PC-3 (cell line): ENCODE results near the gene BMP7. TPM values are rescaled to one million over a fixed set of nuclear protein-coding genes. Genes with fewer than 3 reads are reported as not detected.

Source experiments
- ATAC-seq: fragments of 200-7000 bp; cut with Tn5 transposase; 2 replicates; pipeline ENCODE4 v1.9.1; 2020; ENCODE audit warnings: mild to moderate bottlenecking, moderate library complexity
- BruUV-seq: library from RNA; stranded (reverse); fragments of 400-500 nt; replicated peaks from 2 replicates; lab custom pipeline; 2021; lab: Mats Ljungman, UMichigan
- CTCF ChIA-PET: fragments of 300-600 bp; sonication (Branson Sonifier 250); formaldehyde crosslinking; loops from one replicate; lab custom pipeline; 2022; ENCODE audit warnings: antibody characterized with exemption; lab: Charles Lee
- POLR2A ChIA-PET: fragments of 300-600 bp; sonication (Branson Sonifier 250); formaldehyde crosslinking; loops from one replicate; lab custom pipeline; 2022; ENCODE audit warnings: antibody characterized with exemption; ENCODE audit not compliant: unreplicated experiment; lab: Charles Lee
- DNase-seq: peaks from one replicate; pipeline ENCODE4 v3.0.0-alpha.2; 2015
- H2AFZ ChIP-seq: fragments of 300-600 bp; sonication (generic); 2 replicates; pipeline ENCODE4 v1.6.0; 2016; ENCODE audit warnings: antibody characterized with exemption, low read length
- H3F3A ChIP-seq: fragments of 300-600 bp; sonication (generic); one replicate; pipeline ENCODE4 v1.6.0; 2017; ENCODE audit warnings: antibody characterized with exemption, low read length, control low read depth, mild to moderate bottlenecking; ENCODE audit not compliant: unreplicated experiment
- H3K27ac ChIP-seq: fragments of 300-600 bp; sonication (generic); 2 replicates; pipeline ENCODE4 v1.5.1; 2016; ENCODE audit warnings: mild to moderate bottlenecking, low read length
- H3K27me3 ChIP-seq: fragments of 300-600 bp; sonication (generic); 2 replicates; pipeline ENCODE4 v1.6.1; 2016; ENCODE audit warnings: low read length, mixed read lengths
- H3K36me3 ChIP-seq: fragments of 300-600 bp; sonication (generic); 2 replicates; pipeline ENCODE4 v1.6.1; 2016; ENCODE audit warnings: low read depth, mixed run types, low read length, mixed read lengths
- H3K4me1 ChIP-seq: fragments of 300-600 bp; sonication (generic); 2 replicates; pipeline ENCODE4 v1.5.1; 2016; ENCODE audit warnings: low read length; ENCODE audit not compliant: insufficient read depth
- H3K4me2 ChIP-seq: fragments of 300-600 bp; sonication (generic); 2 replicates; pipeline ENCODE4 v1.6.0; 2016; ENCODE audit warnings: low read length
- H3K4me3 ChIP-seq: fragments of 300-600 bp; sonication (generic); 2 replicates; pipeline ENCODE4 v1.5.1; 2016; ENCODE audit warnings: mild to moderate bottlenecking, low read length, mixed read lengths
- H3K79me2 ChIP-seq: fragments of 300-600 bp; sonication (generic); 2 replicates; pipeline ENCODE4 v1.6.1; 2017; ENCODE audit warnings: low read length, mixed read lengths
- H3K9ac ChIP-seq: fragments of 300-600 bp; sonication (generic); 2 replicates; pipeline ENCODE4 v1.6.0; 2016; ENCODE audit warnings: mild to moderate bottlenecking, low read length
- H3K9me2 ChIP-seq: fragments of 300-600 bp; sonication (generic); replicated peaks from 2 replicates; pipeline ENCODE4 v1.6.1; 2016; ENCODE audit warnings: mixed run types, low read length, mixed read lengths
- H3K9me3 ChIP-seq: fragments of 300-600 bp; sonication (generic); 2 replicates; pipeline ENCODE4 v1.6.1; 2016; ENCODE audit warnings: low read length, mixed read lengths
- H4K20me1 ChIP-seq: fragments of 300-600 bp; sonication (generic); 2 replicates; pipeline ENCODE4 v1.6.1; 2016; ENCODE audit warnings: low read length, mixed read lengths
- CTCF ChIP-seq: fragments of 300-600 bp; sonication (generic); conservative IDR thresholded peaks from 2 replicates; pipeline ENCODE4 v1.5.1; 2017; ENCODE audit warnings: antibody characterized with exemption, low read depth, mild to moderate bottlenecking, low read length
- EZH2 ChIP-seq: fragments of 300-600 bp; sonication (generic); IDR thresholded peaks from one replicate; pipeline ENCODE4 v1.6.1; 2017; ENCODE audit warnings: antibody characterized with exemption, mild to moderate bottlenecking, low read length; ENCODE audit not compliant: unreplicated experiment
- EZH2phosphoT487 ChIP-seq: fragments of 300-600 bp; sonication (generic); IDR thresholded peaks from 2 replicates; pipeline ENCODE4 v1.6.1; 2018; ENCODE audit warnings: mild to moderate bottlenecking, antibody characterized with exemption, low read length, borderline replicate concordance
- intact Hi-C: fragments of 100-400 bp; cut with micrococcal nuclease; formaldehyde crosslinking; loops from 2 replicates; pipeline ENCODE4 v1.9.0; 2023
- total RNA-seq: library from RNA; depleted of rRNA; stranded (reverse); fragments of >200 nt; gene quantifications from 2 replicates; pipeline ENCODE4 v1.2.3, GENCODE V29; 2014

BMP7 gene
- total RNA-seq, 1 experiment from 2014 or later: not detected

- Histone ChIP-seq H3K4me1 (no peaks in the 10 kb centered on the region), H3F3A (no peaks in the 10 kb centered on the region), H3K79me2 (no peaks in the 10 kb centered on the region), H3K27me3 (peaks cover 90% of the 10 kb centered on the region), H3K36me3 (no peaks in the 10 kb centered on the region), H3K4me2 (no peak overlapping the region), H3K9ac (no peak overlapping the region), H3K4me3 (no peak overlapping the region), H4K20me1 (no peaks in the 10 kb centered on the region), H3K9me2 (no peaks in the 10 kb centered on the region), H3K9me3 (no peaks in the 10 kb centered on the region), H2AFZ (no peak overlapping the region), H3K27ac (no peak overlapping the region)
- intact Hi-C loops: no loop called here
- POLR2A ChIA-PET: interaction anchor here (0.6 kb wide), 1 partner anchor 383 kb away, joined by 3 read pairs; no protein-coding TSS in a partner anchor
- CTCF ChIA-PET: no interaction called here
- no peak for ATAC-seq
- no peak for DNase-seq
- no TSS peak for BruUV-seq
- TF ChIP-seq EZH2phosphoT487 (no peak), CTCF (no peak), EZH2 (no peak)
Observed at GRCh38 chr20:57150559-57150958, 115.9 kb downstream of the BMP7 start.

- Histone ChIP-seq H3K9ac (no peak overlapping the region), H3K4me2 (no peak overlapping the region), H3K4me3 (no peak overlapping the region), H3K27me3 (peaks cover 97% of the 10 kb centered on the region), H4K20me1 (no peaks in the 10 kb centered on the region), H3K9me3 (no peaks in the 10 kb centered on the region), H3K27ac (no peak overlapping the region), H2AFZ (no peak overlapping the region), H3K9me2 (no peaks in the 10 kb centered on the region), H3K36me3 (no peaks in the 10 kb centered on the region), H3K79me2 (no peaks in the 10 kb centered on the region), H3F3A (no peaks in the 10 kb centered on the region), H3K4me1 (no peaks in the 10 kb centered on the region)
- no peak for ATAC-seq
- CTCF ChIA-PET: no interaction called here
- BruUV-seq: no TSS peak
- intact Hi-C loops: no loop called here
- DNase-seq: no peak
- TF ChIP-seq EZH2 (no peak), EZH2phosphoT487 (no peak), CTCF (no peak)
- POLR2A ChIA-PET: no interaction called here
Observed at GRCh38 chr20:57148263-57148662, 118.2 kb downstream of the BMP7 start.

DNA sequence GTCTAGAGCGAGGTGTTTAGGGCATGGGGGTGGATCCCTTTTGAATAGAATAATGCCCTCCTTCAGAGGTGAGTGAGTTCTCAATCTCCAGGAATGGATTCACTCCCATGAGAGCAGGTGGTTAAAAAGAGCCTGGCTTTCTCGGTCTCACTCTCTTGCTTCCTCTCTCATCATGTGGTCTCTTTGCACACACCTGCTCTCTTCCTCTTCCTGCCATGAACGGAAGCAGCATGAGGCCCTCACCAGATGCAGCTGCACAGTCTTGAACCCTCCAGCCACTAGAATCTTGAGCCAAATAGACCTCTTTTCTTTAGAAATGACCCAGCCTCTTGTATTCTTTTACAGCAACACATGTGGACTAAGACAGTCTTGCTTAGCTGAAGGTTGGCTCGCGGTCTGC is 119.3 kb downstream of the BMP7 start:
- CTCF ChIA-PET: no interaction called here
- H3K4me2 ChIP-seq: no peak overlapping the region
- H3K4me3 ChIP-seq: no peak overlapping the region
- H3K9me3 ChIP-seq: no peaks in the 10 kb centered on the region
- POLR2A ChIA-PET: no interaction called here
- no peak overlapping the region for H3K27ac ChIP-seq
- no peaks in the 10 kb centered on the region for H3K36me3 ChIP-seq
- H3F3A ChIP-seq: no peaks in the 10 kb centered on the region
- BruUV-seq: no TSS peak
- intact Hi-C loops: no loop called here
- ATAC-seq: no peak
- no peak for DNase-seq
- H3K9me2 ChIP-seq: no peaks in the 10 kb centered on the region
- no peaks in the 10 kb centered on the region for H3K4me1 ChIP-seq
- H3K27me3 ChIP-seq: peaks cover 100% of the 10 kb centered on the region
- no peak for TF ChIP-seq EZH2phosphoT487
- no peak for TF ChIP-seq CTCF
- TF ChIP-seq EZH2: no peak
- H2AFZ ChIP-seq: no peak overlapping the region
- no peaks in the 10 kb centered on the region for H4K20me1 ChIP-seq
- H3K9ac ChIP-seq: no peak overlapping the region
- H3K79me2 ChIP-seq: no peaks in the 10 kb centered on the region
